Karpas-422 (cell line): Measurements from ENCODE around the gene H6PD. TPM values are rescaled to one million over a fixed set of nuclear protein-coding genes. Genes with fewer than 3 reads are reported as not detected.

Source experiments
- DNase-seq: peaks from one replicate; pipeline ENCODE4 v3.0.0-alpha.2; 2015
- H2AFZ ChIP-seq: fragments of 200-600 bp; sonication (generic); 2 replicates; pipeline ENCODE4 v1.6.1; 2014; ENCODE audit warnings: antibody characterized with exemption, low read length, mixed read lengths
- H3K27ac ChIP-seq: fragments of 200-600 bp; sonication (generic); 2 replicates; pipeline ENCODE4 v1.5.1; 2014; ENCODE audit warnings: mild to moderate bottlenecking, low read length, moderate library complexity
- H3K27me3 ChIP-seq: fragments of 200-600 bp; sonication (generic); 2 replicates; pipeline ENCODE4 v1.6.1; 2014; ENCODE audit warnings: low read length, mixed read lengths
- H3K36me3 ChIP-seq: fragments of 200-600 bp; sonication (generic); 2 replicates; pipeline ENCODE4 v1.6.1; 2014; ENCODE audit warnings: low read length, mixed read lengths; ENCODE audit not compliant: insufficient read depth
- H3K4me1 ChIP-seq: fragments of 200-600 bp; sonication (generic); 2 replicates; pipeline ENCODE4 v1.6.1; 2014; ENCODE audit warnings: mild to moderate bottlenecking, low read length, mixed read lengths
- H3K4me2 ChIP-seq: fragments of 200-600 bp; sonication (generic); 2 replicates; pipeline ENCODE4 v1.6.1; 2014; ENCODE audit warnings: low read length, low read depth, mild to moderate bottlenecking; ENCODE audit not compliant: poor library complexity, severe bottlenecking
- H3K4me3 ChIP-seq: fragments of 200-600 bp; sonication (generic); 2 replicates; pipeline ENCODE4 v1.5.1; 2014; ENCODE audit warnings: mild to moderate bottlenecking, antibody characterized with exemption, low read length, mixed read lengths
- H3K79me2 ChIP-seq: fragments of 200-600 bp; sonication (generic); 2 replicates; pipeline ENCODE4 v1.6.1; 2014; ENCODE audit warnings: mild to moderate bottlenecking, low read length, mixed read lengths
- H3K9ac ChIP-seq: fragments of 200-600 bp; sonication (generic); 2 replicates; pipeline ENCODE4 v1.6.0; 2014; ENCODE audit warnings: low read length
- H3K9me2 ChIP-seq: fragments of 200-600 bp; sonication (generic), shearing (Covaris generic); replicated peaks from 2 replicates; pipeline ENCODE4 v1.6.0; 2014; ENCODE audit warnings: mild to moderate bottlenecking, low read length, moderate library complexity; ENCODE audit not compliant: insufficient read depth
- H3K9me3 ChIP-seq: fragments of 300-700, 200-600 bp; sonication (generic); 2 replicates; pipeline ENCODE4 v1.6.1; 2014; ENCODE audit warnings: low read length, mixed read lengths
- H4K20me1 ChIP-seq: fragments of 200-600 bp; sonication (generic); 2 replicates; pipeline ENCODE4 v1.6.1; 2014; ENCODE audit warnings: mild to moderate bottlenecking, antibody characterized with exemption, low read length, low read depth; ENCODE audit not compliant: insufficient read depth
- total RNA-seq: library from RNA; depleted of rRNA; stranded (reverse); fragments of >200 nt; shearing (Covaris generic); gene quantifications from 2 replicates; pipeline ENCODE4 v1.2.3, GENCODE V29; 2014; ENCODE audit warnings: low replicate concordance

The H6PD gene
- total RNA-seq, 1 experiment from 2014 or later: 21.3 TPM

DNA sequence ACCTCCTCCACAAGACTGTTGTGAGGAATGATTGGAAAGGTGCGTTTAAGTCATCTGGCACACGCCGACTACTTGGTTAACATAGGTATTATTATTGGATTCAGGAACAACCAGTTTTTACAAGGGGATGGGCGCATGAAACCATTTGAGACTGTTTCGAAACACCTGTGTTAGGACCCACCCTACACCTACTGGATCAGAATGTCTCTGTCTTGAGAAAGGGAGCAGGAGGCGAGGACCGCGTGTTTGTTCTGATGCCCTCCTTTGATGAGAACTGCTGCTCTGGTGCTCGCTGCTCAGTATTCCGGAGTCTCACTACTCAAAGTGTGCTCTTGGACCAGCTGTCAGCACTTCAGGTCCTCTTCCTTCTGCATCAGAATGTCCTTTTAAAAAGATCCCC lies 7.3 kb downstream of the H6PD start:
- H3K27ac ChIP-seq: no peak overlapping the region
- H2AFZ ChIP-seq: no peak overlapping the region
- no peak overlapping the region for H3K4me2 ChIP-seq
- no peaks in the 10 kb centered on the region for H4K20me1 ChIP-seq
- H3K36me3 ChIP-seq: no peaks in the 10 kb centered on the region
- H3K27me3 ChIP-seq: no peaks in the 10 kb centered on the region
- no peaks in the 10 kb centered on the region for H3K9me3 ChIP-seq
- H3K4me1 ChIP-seq: peaks cover under 1% of the 10 kb centered on the region
- H3K79me2 ChIP-seq: peaks cover 18% of the 10 kb centered on the region
- no peak overlapping the region for H3K4me3 ChIP-seq
- no peak for DNase-seq
- no peaks in the 10 kb centered on the region for H3K9me2 ChIP-seq
- H3K9ac ChIP-seq: no peak overlapping the region

DNA sequence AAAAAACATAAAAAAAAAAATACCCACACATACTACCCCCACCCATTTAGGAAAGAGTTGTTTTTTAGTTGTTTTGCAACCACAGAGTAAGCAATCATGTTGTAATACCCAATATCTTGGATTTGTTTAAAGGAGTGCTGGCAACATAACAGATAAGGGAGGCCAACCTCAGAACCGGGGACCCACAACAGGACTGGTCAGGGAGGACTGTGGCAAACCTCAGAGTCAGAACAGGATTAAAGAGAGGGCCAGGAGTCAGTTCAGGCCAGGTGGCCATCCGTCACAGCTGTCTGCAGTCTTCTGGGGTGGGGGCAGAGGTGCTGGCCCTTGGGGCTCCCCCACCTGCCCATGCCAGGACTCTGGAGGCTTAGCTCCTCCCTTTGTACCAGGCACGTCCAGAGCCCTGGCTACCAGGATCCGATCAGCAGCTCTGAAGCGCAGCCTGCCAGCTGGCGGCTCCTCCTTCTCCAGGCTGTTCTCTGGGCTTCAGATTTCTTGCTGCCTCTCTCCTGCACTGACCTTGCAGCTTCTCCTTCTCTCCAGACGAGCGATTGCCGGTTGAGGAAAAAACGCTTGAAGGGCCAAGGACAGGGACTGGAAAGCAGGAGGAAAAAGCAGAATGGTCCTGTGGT lies 7.9 kb downstream of the H6PD start:
- H3K4me2 ChIP-seq: no peak overlapping the region

DNA sequence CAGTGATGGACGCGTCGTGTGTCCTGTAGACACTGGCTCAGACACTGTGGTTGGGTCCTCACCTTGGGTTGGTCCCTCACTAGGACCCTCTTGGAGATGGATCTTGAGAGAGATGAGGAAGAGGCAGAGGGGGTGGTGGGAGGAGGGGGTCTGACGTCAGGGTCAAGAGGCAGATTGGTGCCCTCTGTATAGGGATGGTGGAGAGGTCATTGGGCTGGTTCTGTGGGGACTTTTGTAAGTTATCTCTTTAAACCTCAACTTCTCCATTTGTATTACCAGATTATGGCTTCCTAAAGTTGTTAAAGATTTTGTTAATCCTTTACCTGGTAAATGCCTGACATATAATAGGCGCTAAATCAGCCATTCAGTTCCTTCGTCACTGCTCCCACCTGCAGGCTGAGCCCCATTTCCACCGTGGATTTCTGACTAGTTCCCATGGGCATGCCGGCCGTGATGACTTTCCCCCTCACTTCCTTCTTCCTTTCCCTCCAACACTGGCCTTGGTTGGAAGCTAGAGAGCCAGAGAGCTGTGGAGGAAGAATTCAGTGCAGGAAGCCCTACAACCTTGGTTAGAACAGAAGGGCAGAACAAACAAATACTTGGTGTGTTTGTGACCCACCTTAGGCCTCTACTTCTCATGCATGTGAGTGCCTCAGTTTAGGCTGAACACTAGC lies 8.6 kb downstream of the H6PD start:
- no peak overlapping the region for H2AFZ ChIP-seq
- H3K36me3 ChIP-seq: no peaks in the 10 kb centered on the region
- no peak for DNase-seq
- no peaks in the 10 kb centered on the region for H3K27me3 ChIP-seq
- no peak overlapping the region for H3K4me2 ChIP-seq
- peaks cover 8% of the 10 kb centered on the region; the same call in 1 of the 2 replicates for H3K79me2 ChIP-seq
- no peak overlapping the region for H3K9ac ChIP-seq
- H3K9me3 ChIP-seq: no peaks in the 10 kb centered on the region
- H3K9me2 ChIP-seq: no peaks in the 10 kb centered on the region
- no peaks in the 10 kb centered on the region for H3K4me1 ChIP-seq
- H4K20me1 ChIP-seq: no peaks in the 10 kb centered on the region
- no peak overlapping the region for H3K27ac ChIP-seq
- no peak overlapping the region for H3K4me3 ChIP-seq

More for the DNA sequence above, 7.9 kb downstream of the H6PD start:
- no peak for DNase-seq
- Histone ChIP-seq H3K4me3 (no peak overlapping the region), H3K27me3 (no peaks in the 10 kb centered on the region), H3K79me2 (peaks cover 15% of the 10 kb centered on the region), H3K36me3 (no peaks in the 10 kb centered on the region), H3K9ac (no peak overlapping the region), H4K20me1 (no peaks in the 10 kb centered on the region), H3K9me3 (no peaks in the 10 kb centered on the region), H3K9me2 (no peaks in the 10 kb centered on the region), H3K27ac (no peak overlapping the region), H2AFZ (no peak overlapping the region), H3K4me1 (no peaks in the 10 kb centered on the region)

DNA sequence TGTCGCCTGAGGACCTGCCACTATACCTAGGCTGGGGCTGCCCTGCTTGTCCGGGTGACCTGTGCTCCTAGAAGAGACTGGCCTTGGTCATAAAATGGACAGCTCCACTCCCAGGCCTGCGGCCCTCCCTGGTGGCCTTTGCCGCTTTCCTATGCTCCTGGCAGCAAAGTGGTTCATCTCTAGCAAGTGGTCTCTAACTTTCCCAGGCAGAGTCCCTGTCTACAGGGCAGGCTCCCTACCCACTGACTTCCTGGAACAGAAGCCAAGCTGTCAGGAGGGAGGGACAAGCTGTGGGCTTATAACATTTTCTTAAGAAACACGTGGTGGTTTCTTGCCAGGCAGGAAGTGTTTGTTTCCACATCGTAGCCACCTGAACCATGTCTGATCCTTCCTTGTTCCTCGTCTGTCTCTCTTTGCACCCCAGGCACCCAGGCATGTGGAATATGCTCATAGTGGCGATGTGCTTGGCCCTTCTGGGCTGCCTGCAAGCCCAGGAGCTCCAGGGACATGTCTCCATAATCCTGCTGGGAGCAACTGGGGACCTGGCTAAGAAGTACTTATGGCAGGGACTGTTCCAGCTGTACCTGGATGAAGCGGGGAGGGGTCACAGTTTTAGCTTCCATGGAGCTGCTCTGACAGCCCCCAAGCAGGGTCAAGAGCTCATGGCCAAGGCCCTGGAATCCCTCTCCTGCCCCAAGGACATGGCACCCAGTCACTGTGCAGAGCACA lies 10.1 kb downstream of the H6PD start:
- H4K20me1 ChIP-seq: no peaks in the 10 kb centered on the region
- no peaks in the 10 kb centered on the region for H3K27me3 ChIP-seq
- H3K27ac ChIP-seq: no peak overlapping the region
- no peaks in the 10 kb centered on the region for H3K36me3 ChIP-seq
- no peak overlapping the region for H2AFZ ChIP-seq
- no peak overlapping the region for H3K4me2 ChIP-seq
- H3K79me2 ChIP-seq: peaks cover 4% of the 10 kb centered on the region; the same call in 1 of the 2 replicates
- no peaks in the 10 kb centered on the region for H3K9me3 ChIP-seq
- DNase-seq: no peak
- H3K9me2 ChIP-seq: no peaks in the 10 kb centered on the region
- H3K9ac ChIP-seq: no peak overlapping the region
- no peaks in the 10 kb centered on the region for H3K4me1 ChIP-seq
- H3K4me3 ChIP-seq: no peak overlapping the region

GRCh38 chr1:9245230-9245619 lies 10.7 kb downstream of the H6PD start:
- H3K9me2 ChIP-seq: no peaks in the 10 kb centered on the region
- H3K4me2 ChIP-seq: no peak overlapping the region
- H3K79me2 ChIP-seq: peaks cover 4% of the 10 kb centered on the region; the same call in 1 of the 2 replicates
- no peaks in the 10 kb centered on the region for H3K36me3 ChIP-seq
- no peaks in the 10 kb centered on the region for H3K4me1 ChIP-seq
- H4K20me1 ChIP-seq: no peaks in the 10 kb centered on the region
- no peak overlapping the region for H3K27ac ChIP-seq
- H3K9me3 ChIP-seq: no peaks in the 10 kb centered on the region
- no peak overlapping the region for H3K9ac ChIP-seq
- DNase-seq: no peak
- no peak overlapping the region for H2AFZ ChIP-seq
- H3K4me3 ChIP-seq: no peak overlapping the region
- no peaks in the 10 kb centered on the region for H3K27me3 ChIP-seq

DNA sequence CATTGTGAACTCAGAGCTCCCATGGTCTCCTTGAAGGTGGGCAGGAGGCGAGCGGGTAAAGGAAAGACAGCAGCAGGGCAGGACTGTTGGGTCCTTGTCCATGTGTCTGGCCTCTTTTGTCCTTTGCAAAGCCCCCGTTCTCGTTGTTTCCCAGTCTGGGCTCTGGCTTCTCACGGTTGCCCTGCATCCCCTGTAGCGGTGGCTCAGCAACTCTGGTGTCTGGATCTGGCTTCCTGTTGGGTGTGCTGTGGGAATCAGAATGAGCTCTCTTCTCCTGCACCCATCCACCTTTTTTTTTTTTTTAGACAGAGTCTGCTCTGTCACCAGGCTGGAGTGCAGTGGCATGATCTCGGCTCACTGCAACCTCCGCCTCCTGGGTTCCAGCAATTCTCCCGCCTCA lies 11.1 kb downstream of the H6PD start:
- DNase-seq: no peak
- no peaks in the 10 kb centered on the region for H3K27me3 ChIP-seq
- no peaks in the 10 kb centered on the region for H3K4me1 ChIP-seq
- peaks cover 4% of the 10 kb centered on the region; the same call in 1 of the 2 replicates for H3K79me2 ChIP-seq
- H3K27ac ChIP-seq: no peak overlapping the region
- H3K4me3 ChIP-seq: no peak overlapping the region
- H4K20me1 ChIP-seq: no peaks in the 10 kb centered on the region
- H3K9me3 ChIP-seq: no peaks in the 10 kb centered on the region
- no peak overlapping the region for H3K4me2 ChIP-seq
- no peaks in the 10 kb centered on the region for H3K36me3 ChIP-seq
- no peak overlapping the region for H3K9ac ChIP-seq
- H3K9me2 ChIP-seq: no peaks in the 10 kb centered on the region
- H2AFZ ChIP-seq: no peak overlapping the region

DNA sequence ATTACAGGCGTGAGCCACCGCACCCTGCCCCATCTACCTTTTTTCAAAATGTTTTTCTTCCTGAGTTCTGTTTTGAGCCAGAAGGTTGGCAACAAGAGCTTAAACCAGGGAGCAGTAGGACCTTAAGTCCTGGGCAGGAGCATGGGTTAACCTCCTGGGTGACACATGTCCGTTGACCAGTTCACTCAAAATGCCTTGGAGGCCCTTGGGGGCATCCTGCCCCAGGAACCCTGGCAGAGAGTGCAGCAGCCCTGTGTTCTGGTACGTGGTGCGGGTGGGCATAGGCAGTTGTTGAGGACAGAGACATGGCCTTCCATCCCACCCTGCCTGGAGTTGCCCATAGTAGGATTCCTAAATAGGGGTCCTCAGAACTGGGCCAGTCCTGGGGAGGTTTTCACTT lies 11.6 kb downstream of the H6PD start:
- H3K27me3 ChIP-seq: no peaks in the 10 kb centered on the region
- H3K27ac ChIP-seq: no peak overlapping the region
- no peak overlapping the region for H3K9ac ChIP-seq
- H3K4me2 ChIP-seq: no peak overlapping the region
- H3K4me1 ChIP-seq: no peaks in the 10 kb centered on the region
- peaks cover 4% of the 10 kb centered on the region; the same call in 1 of the 2 replicates for H3K79me2 ChIP-seq
- H2AFZ ChIP-seq: no peak overlapping the region
- no peaks in the 10 kb centered on the region for H3K9me3 ChIP-seq
- no peak overlapping the region for H3K4me3 ChIP-seq
- no peaks in the 10 kb centered on the region for H4K20me1 ChIP-seq
- H3K36me3 ChIP-seq: no peaks in the 10 kb centered on the region
- H3K9me2 ChIP-seq: no peaks in the 10 kb centered on the region
- no peak for DNase-seq
